Duodenal mucosa (tissue), 2 donors: ENCODE results near the gene MAN2B1.

Experiments used
- H3K27ac ChIP-seq: one replicate; pipeline ENCODE4 v1.7.0; 2013; ENCODE audit warnings: low read depth, low read length
- H3K27me3 ChIP-seq, 2 donors: one replicate each; pipeline ENCODE4 v1.7.0; 2013; ENCODE audit warnings: low read length in 2 of 2, control low read depth in 1 of 2; ENCODE audit not compliant: insufficient read depth in 2 of 2, control insufficient read depth in 1 of 2
- H3K36me3 ChIP-seq, 2 donors: one replicate each; pipeline ENCODE4 v1.7.0; 2013; ENCODE audit warnings: low read length in 2 of 2, control low read depth in 1 of 2; ENCODE audit not compliant: insufficient read depth in 2 of 2, control insufficient read depth in 1 of 2
- H3K4me1 ChIP-seq, 2 donors: one replicate each; pipeline ENCODE4 v1.7.0; 2013; ENCODE audit warnings: low read length in 2 of 2, control low read depth in 1 of 2; ENCODE audit not compliant: insufficient read depth in 2 of 2, control insufficient read depth in 1 of 2
- H3K4me3 ChIP-seq, 2 donors: one replicate each; pipeline ENCODE4 v1.7.0; 2013; ENCODE audit warnings: low read length in 2 of 2, low read depth in 1 of 2
- H3K9ac ChIP-seq, 2 donors: one replicate each; pipeline ENCODE4 v1.7.0; 2013; ENCODE audit warnings: low read length in 2 of 2, low read depth in 1 of 2
- H3K9me3 ChIP-seq, 2 donors: one replicate each; pipeline ENCODE4 v1.7.0; 2013; ENCODE audit warnings: low read length in 2 of 2, control low read depth in 1 of 2; ENCODE audit not compliant: control insufficient read depth in 1 of 2

The MAN2B1 gene

DNA sequence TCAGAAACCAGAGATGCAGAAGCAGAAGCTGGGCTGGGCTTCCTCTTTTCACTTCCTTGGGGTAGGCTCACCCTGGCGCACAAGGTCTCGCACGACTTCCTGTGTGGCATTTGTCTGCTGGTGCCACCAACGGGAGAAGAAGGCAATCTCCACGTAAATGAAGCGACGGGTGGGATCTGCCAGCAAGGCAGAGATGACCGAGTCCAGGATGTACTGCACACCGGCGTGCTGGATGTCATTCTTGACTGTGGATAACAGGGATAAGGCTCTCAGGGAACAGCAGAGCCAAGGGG, 1.3 kb downstream of the MAN2B1 start:
- Histone ChIP-seq H3K27me3 (no peaks in the 10 kb centered on the region), H3K9ac (peak overlapping the region; percentile 13 to 90), H3K4me1 (peaks cover 32 to 45% of the 10 kb centered on the region in 2 donors), H3K9me3 (no peaks in the 10 kb centered on the region), H3K4me3 (peak overlapping the region; percentile 90 to 92), H3K36me3 (peaks cover 4 to 22% of the 10 kb centered on the region in 2 donors), H3K27ac (no peak overlapping the region)

DNA sequence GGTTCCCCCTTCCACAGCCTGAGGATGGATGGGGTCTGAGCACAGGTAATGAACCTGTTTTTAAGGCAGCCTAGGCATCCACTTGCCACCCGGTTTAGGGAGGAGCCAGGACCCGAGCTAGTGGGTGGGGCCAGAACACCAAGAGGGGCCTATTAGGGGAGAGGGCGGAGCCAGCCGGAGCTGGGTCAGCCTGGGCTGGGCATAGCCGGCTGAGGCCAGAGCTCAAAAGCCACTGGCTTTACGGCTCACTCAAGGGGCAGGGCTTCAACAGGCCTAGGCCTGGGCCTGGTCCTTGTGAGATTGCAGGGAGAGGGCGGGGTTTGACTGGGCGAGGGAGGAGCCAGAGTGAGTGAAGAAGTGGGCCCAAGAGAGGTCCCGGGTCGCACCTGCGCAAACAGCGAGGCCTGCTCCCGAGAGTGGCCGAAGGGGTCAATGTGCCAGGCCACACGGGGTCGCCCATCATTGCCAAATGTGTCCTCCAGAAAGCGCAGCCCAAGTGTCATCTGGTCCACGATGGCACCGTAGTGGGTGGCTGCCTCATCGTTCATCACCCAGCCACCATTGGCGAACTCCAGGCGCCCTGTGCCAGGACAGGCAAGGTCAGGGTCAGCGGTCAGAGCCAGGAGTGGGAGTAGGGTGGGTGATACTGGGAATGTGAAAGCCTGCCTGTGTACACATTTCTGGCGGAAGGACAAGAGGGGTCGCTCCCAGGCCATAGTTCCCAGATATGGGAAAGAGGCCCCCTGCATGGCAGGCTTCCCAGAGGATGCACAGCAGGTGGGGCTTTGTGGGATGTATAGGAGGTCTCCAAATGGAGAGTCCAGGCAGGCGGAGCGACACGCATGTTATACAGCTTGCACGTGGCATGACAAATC, 1.9 kb downstream of the MAN2B1 start:
- Histone ChIP-seq H3K27me3 (no peaks in the 10 kb centered on the region), H3K27ac (no peak overlapping the region), H3K4me3 (no peak overlapping the region), H3K9me3 (no peaks in the 10 kb centered on the region), H3K36me3 (peaks cover 4 to 26% of the 10 kb centered on the region in 2 donors), H3K9ac (no peak overlapping the region), H3K4me1 (peaks cover 29 to 42% of the 10 kb centered on the region in 2 donors)

DNA sequence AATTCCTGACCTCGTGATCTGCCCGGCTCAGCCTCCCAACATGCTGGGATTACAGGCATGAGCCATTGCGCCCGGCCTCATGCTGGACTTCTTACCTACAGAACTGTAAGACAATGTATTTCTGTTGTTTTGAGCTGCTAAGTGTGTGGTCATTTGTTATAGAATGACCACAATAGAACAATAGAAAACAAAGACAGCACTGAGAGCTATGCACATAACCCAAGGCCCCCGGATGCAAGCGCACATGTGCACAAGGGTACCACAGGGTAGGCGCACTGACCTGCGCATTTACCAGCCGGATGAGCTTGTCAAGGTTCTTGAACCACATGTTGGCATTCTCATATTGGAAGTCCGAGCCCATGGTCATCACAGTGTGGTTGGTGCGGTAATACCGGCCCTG, 5.6 kb downstream of the MAN2B1 start:
- peaks cover 7 to 17% of the 10 kb centered on the region in 2 donors for H3K4me1 ChIP-seq

DNA sequence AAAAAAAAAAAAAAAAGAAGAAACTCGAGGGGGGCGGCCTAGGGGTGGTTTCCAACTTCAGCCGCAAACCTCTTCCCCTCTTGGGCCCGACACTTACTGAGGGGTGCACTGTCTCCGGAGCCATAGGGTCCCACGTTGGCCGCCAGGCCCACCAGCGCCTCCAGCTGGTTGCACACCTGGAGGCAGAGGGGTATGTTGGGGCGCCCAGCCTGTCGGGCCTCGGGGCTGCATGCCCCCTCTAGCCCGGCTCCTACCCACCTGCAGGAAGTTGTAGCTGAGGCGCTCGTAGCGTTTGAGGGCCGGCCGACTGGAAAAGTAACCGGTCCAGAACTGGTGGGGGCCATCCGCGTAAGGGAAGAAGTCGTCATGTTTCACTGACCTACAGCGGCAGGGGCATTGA, 8.6 kb downstream of the MAN2B1 start:
- Histone ChIP-seq H3K4me3 (no peak overlapping the region), H3K9ac (no peak overlapping the region), H3K4me1 (no peaks in the 10 kb centered on the region), H3K36me3 (peaks cover 3 to 42% of the 10 kb centered on the region in 2 donors), H3K27me3 (no peaks in the 10 kb centered on the region), H3K27ac (no peak overlapping the region), H3K9me3 (no peaks in the 10 kb centered on the region)

More for the DNA sequence above, 5.6 kb downstream of the MAN2B1 start:
- Histone ChIP-seq H3K27ac (no peak overlapping the region), H3K36me3 (peaks cover 3 to 35% of the 10 kb centered on the region in 2 donors), H3K9me3 (no peaks in the 10 kb centered on the region), H3K9ac (no peak overlapping the region), H3K27me3 (no peaks in the 10 kb centered on the region), H3K4me3 (no peak overlapping the region)

GRCh38 chr19:12656899-12657571, 9.5 kb downstream of the MAN2B1 start:
- Histone ChIP-seq H3K9me3 (no peaks in the 10 kb centered on the region), H3K9ac (no peak overlapping the region), H3K27me3 (no peaks in the 10 kb centered on the region), H3K27ac (no peak overlapping the region), H3K36me3 (peaks cover 3 to 43% of the 10 kb centered on the region in 2 donors), H3K4me3 (no peak overlapping the region), H3K4me1 (no peaks in the 10 kb centered on the region)

- no peak overlapping the region for H3K9ac ChIP-seq
- H3K27me3 ChIP-seq: no peaks in the 10 kb centered on the region
- H3K4me3 ChIP-seq: no peak overlapping the region
- no peaks in the 10 kb centered on the region for H3K4me1 ChIP-seq
- H3K27ac ChIP-seq: no peak overlapping the region
- no peaks in the 10 kb centered on the region for H3K9me3 ChIP-seq
- H3K36me3 ChIP-seq: peaks cover 3 to 36% of the 10 kb centered on the region in 2 donors
These were observed 11.0 kb downstream of the MAN2B1 start for GRCh38 chr19:12655546-12655945.

DNA sequence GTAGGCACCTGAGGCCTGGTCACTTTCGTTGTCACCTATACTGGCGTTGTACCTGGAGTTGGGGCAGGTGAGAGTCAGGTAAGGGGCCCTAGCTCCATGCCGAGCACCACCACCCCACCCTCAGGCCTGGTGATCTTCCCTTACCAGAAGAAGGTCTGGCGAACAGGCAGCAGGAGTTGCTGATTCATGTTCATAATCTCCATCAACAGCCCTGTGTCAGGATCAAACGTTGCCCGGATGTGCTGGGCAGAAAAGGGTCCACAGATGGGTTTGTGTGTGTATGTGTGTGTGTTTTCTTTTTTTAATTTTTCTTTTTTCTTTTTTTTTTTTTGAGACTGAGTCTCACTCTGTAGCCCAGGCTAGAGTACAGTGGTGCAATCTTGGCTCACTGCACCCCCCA, 14.3 kb downstream of the MAN2B1 start:
- H3K9me3 ChIP-seq: no peaks in the 10 kb centered on the region
- H3K9ac ChIP-seq: no peak overlapping the region
- H3K4me1 ChIP-seq: peaks cover 5% of the 10 kb centered on the region in 2 donors
- H3K27ac ChIP-seq: no peak overlapping the region
- no peaks in the 10 kb centered on the region for H3K27me3 ChIP-seq
- H3K4me3 ChIP-seq: no peak overlapping the region
- H3K36me3 ChIP-seq: peaks cover 3 to 27% of the 10 kb centered on the region in 2 donors

DNA sequence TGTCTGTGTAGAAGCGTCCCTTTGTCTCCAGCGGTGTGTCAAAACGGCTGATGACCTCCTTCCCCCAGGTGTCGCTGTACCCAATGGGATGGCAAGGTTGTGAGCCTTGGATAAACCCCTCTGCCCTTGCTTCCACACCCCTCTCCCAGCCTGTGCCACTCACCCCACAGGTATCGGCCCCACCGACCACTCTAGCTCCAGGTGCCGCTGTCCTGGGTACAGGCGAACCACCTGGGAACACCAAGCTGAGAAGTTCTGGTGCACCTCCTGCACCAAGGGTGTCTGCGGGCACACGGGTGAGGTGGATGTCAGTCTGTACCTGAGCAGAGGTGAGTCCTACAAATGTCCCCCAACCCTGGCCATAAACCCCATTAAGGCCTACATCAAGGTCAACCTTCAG, 16.6 kb downstream of the MAN2B1 start:
- H3K9me3 ChIP-seq: no peaks in the 10 kb centered on the region
- H3K27me3 ChIP-seq: no peaks in the 10 kb centered on the region
- peaks cover 5% of the 10 kb centered on the region in 2 donors for H3K4me1 ChIP-seq
- H3K9ac ChIP-seq: no peak overlapping the region
- no peak overlapping the region for H3K27ac ChIP-seq
- H3K36me3 ChIP-seq: peaks cover 0 to 8% of the 10 kb centered on the region in 2 donors
- H3K4me3 ChIP-seq: no peak overlapping the region

DNA sequence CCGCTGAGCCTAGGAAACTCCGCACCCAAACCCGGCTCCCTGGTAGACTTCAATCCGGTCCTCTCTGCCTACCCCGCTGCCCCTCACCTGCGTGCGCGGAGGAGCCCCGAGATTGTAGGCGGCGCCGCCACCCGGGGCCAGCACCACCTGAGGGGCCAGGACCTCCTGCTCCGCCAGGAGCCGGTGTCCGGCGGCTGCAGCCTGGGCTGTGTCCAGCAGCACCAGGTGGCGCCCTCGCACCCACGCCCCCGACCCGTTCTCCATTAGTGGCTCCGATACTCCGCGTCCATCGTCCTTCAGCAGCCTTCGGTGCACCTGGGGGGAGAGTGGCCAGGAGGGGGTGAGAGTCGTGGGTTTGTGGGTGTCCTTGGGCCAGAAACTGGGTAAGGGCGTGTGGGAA, 18.5 kb downstream of the MAN2B1 start:
- no peak overlapping the region for H3K9ac ChIP-seq

GRCh38 chr19:12647490-12648071, 19.0 kb downstream of the MAN2B1 start:
- Histone ChIP-seq H3K27ac (no peak overlapping the region), H3K27me3 (no peaks in the 10 kb centered on the region), H3K36me3 (peaks cover 0 to 5% of the 10 kb centered on the region in 2 donors), H3K9me3 (no peaks in the 10 kb centered on the region), H3K4me1 (peaks cover 5% of the 10 kb centered on the region in 2 donors), H3K9ac (no peak overlapping the region), H3K4me3 (peak overlapping the region; percentile 51 to 66)

More for the DNA sequence above, 18.5 kb downstream of the MAN2B1 start:
- Histone ChIP-seq H3K4me3 (peak overlapping the region; percentile 40 to 66), H3K36me3 (peaks cover 0 to 5% of the 10 kb centered on the region in 2 donors), H3K27ac (no peak overlapping the region), H3K4me1 (peaks cover 5% of the 10 kb centered on the region in 2 donors), H3K9me3 (no peaks in the 10 kb centered on the region), H3K27me3 (no peaks in the 10 kb centered on the region)
